K562 (cell line): Measurements from ENCODE around the gene PACSIN2. TPM values are rescaled to one million over a fixed set of nuclear protein-coding genes. Genes with fewer than 3 reads are reported as not detected.

Experiments
- ATAC-seq: fragments of 200-7000 bp; cut with Tn5 transposase; 3 replicates; pipeline ENCODE4 v1.9.1; 2020; ENCODE audit warnings: moderate library complexity
- BruUV-seq: library from RNA; stranded (reverse); fragments of 400-500 nt; replicated peaks from 2 replicates; lab custom pipeline; 2021; lab: Mats Ljungman, UMichigan
- CTCF ChIA-PET: fragments of 300-600 bp; formaldehyde crosslinking; extraction: SDS; loops from one replicate; lab custom pipeline; 2021; ENCODE audit warnings: low intra/inter-chr PET ratio; lab: Yijun Ruan, JAX
- POLR2A ChIA-PET: fragments of 300-600, 350-650 bp; sonication (Branson Sonifier 250); formaldehyde crosslinking; extraction: SDS; loops from one replicate; lab custom pipeline; 2021; ENCODE audit warnings: antibody characterized with exemption, inconsistent platforms; lab: Yijun Ruan, JAX
- DNase-seq, 4 experiments: peaks; one replicate each; pipeline versions ENCODE4 v3.0.0 to v3.0.0-alpha.2; 2011 to 2018; ENCODE audit warnings: low spot score in 3 of 4, mixed read lengths in 3 of 4; ENCODE audit errors: extremely low read depth in 1 of 4
- FAIRE-seq: peaks from 2 replicates; lab custom pipeline; 2011; peaks lifted over from hg19 to GRCh38; lab: Jason Lieb, UNC
- H2AFZ ChIP-seq: 2 replicates; pipeline ENCODE4 v1.6.0; 2011; ENCODE audit warnings: low read depth, low read length, control low read depth, inconsistent platforms
- H3K27ac ChIP-seq: fragments of 200-600 bp; 3 replicates; pipeline ENCODE4 v1.8.0; 2011; ENCODE audit warnings: low read depth, mild to moderate bottlenecking, control low read depth, inconsistent platforms, low read length, moderate library complexity, mixed read lengths; ENCODE audit errors: extremely low read depth
- H3K27me3 ChIP-seq, 2 experiments: fragments of 300-600 bp in 1 of 2; 2 replicates in 1 of 2; 3 replicates in 1 of 2; pipeline versions ENCODE4 v1.6.0 to v1.8.0; 2011; ENCODE audit warnings: inconsistent platforms in 2 of 2, low read length in 2 of 2, mild to moderate bottlenecking in 1 of 2, mixed read lengths in 1 of 2, moderate library complexity in 1 of 2; ENCODE audit not compliant: control insufficient read depth in 2 of 2, insufficient read depth in 2 of 2
- H3K36me3 ChIP-seq: fragments of 300-600 bp; 3 replicates; pipeline ENCODE4 v1.8.0; 2011; ENCODE audit warnings: mild to moderate bottlenecking, low read length, inconsistent platforms; ENCODE audit not compliant: control insufficient read depth, insufficient read depth
- H3K4me1 ChIP-seq, 2 experiments: fragments of 200-600 bp in 1 of 2; replicated peaks in 1 of 2; 2 replicates in 1 of 2; 3 replicates in 1 of 2; pipeline versions ENCODE4 v1.5.1 to v1.8.0; 2011; ENCODE audit warnings: inconsistent platforms in 2 of 2, low read length in 2 of 2, mild to moderate bottlenecking in 1 of 2, mixed read lengths in 1 of 2, moderate library complexity in 1 of 2; ENCODE audit not compliant: control insufficient read depth in 2 of 2, insufficient read depth in 2 of 2
- H3K4me2 ChIP-seq: 2 replicates; pipeline ENCODE4 v1.6.1; 2011; ENCODE audit warnings: low read length, control low read depth, inconsistent platforms, mixed read lengths; ENCODE audit not compliant: insufficient read depth
- H3K4me3 ChIP-seq: fragments of 200-600 bp; sonication (generic), shearing (Covaris generic); 2 replicates; pipeline ENCODE4 v1.5.1; 2016; ENCODE audit warnings: control low read depth, inconsistent platforms
- H3K79me2 ChIP-seq: fragments of 200-600 bp; 3 replicates; pipeline ENCODE4 v1.8.0; 2011; ENCODE audit warnings: low read length, inconsistent platforms; ENCODE audit not compliant: control insufficient read depth, insufficient read depth
- H3K9ac ChIP-seq, 2 experiments: 2 replicates each; pipeline versions ENCODE4 v1.6.0 to v1.6.1; 2011; ENCODE audit warnings: low read depth in 2 of 2, low read length in 2 of 2, control low read depth in 1 of 2, inconsistent platforms in 1 of 2, mild to moderate bottlenecking in 1 of 2, mixed read lengths in 1 of 2; ENCODE audit not compliant: insufficient read depth in 1 of 2
- H3K9me1 ChIP-seq: one replicate; pipeline ENCODE4 v1.6.0; 2011; ENCODE audit warnings: inconsistent platforms, mild to moderate bottlenecking, low read length, moderate library complexity; ENCODE audit not compliant: control insufficient read depth, insufficient read depth
- H3K9me3 ChIP-seq: replicated peaks from 2 replicates; pipeline ENCODE4 v1.5.1; 2011; ENCODE audit warnings: low read depth, low read length, inconsistent platforms; ENCODE audit not compliant: control insufficient read depth, insufficient read depth
- H4K20me1 ChIP-seq: replicated peaks from 2 replicates; pipeline ENCODE4 v1.6.1; 2011; ENCODE audit warnings: low read length, inconsistent platforms, mixed read lengths; ENCODE audit not compliant: control insufficient read depth, insufficient read depth
- ETV6 ChIP-seq, 3 experiments: fragments of 150-350 bp in 1 of 3; sonication (generic) in 1 of 3; formaldehyde crosslinking in 1 of 3; IDR thresholded peaks; 2 replicates each; pipeline versions ENCODE4 v1.6.1 to v1.8.0; 2014 to 2022; ENCODE audit warnings: borderline replicate concordance in 2 of 3, low read depth in 2 of 3, antibody characterized with exemption in 1 of 3, low read length in 1 of 3, mild to moderate bottlenecking in 1 of 3, missing genetic modification reagents in 1 of 3
- ZNF175 ChIP-seq: fragments of 200-800 bp; sonication (Bioruptor generic); IDR thresholded peaks from 2 replicates; pipeline ENCODE4 v1.6.1; 2016; ENCODE audit warnings: low read depth, mild to moderate bottlenecking, missing genetic modification characterization, missing compliant biosample characterization
- ZNF224 ChIP-seq: sonication (generic); formaldehyde crosslinking; IDR thresholded peaks from 2 replicates; pipeline ENCODE4 v1.8.0; 2022; ENCODE audit warnings: mild to moderate bottlenecking, missing genetic modification reagents
- WGBS: fragments of 100-300 bp; shearing (Covaris generic); methylation state at CpG from one replicate; pipeline ENCODE4 v1.1.6; 2016; ENCODE audit warnings: low coverage, mixed read lengths; ENCODE audit not compliant: insufficient coverage; ENCODE audit errors: missing lambda C conversion rate; 5-methylcytosine and 5-hydroxymethylcytosine counted together
- in situ Hi-C: fragments of 300-500 bp; cut with MboI; formaldehyde crosslinking; loops from 4 replicates; pipeline ENCODE4 v1.15.0; 2018; ENCODE audit warnings: inconsistent platforms, mixed read lengths
- intact Hi-C: fragments of 100-400 bp; cut with micrococcal nuclease; formaldehyde crosslinking; loops from 2 replicates; pipeline ENCODE4 v1.14.2; 2022
- polyA plus RNA-seq, 8 experiments: library from polyadenylated mRNA; depleted of rRNA in 4 of 8; stranded (reverse) in 5 of 8; unstranded in 3 of 8; fragments of >200 nt; fragmentation: Nextera tagmentation in 2 of 8; fragmentation: Illumina TruSeq in 1 of 8; extraction: Ambion mirVana in 2 of 8; extraction: Trizol in 1 of 8; gene quantifications; 2 replicates each; pipeline versions ENCODE4 v1.2.1 to v1.2.3, GENCODE V29; 2011 to 2014; ENCODE audit warnings: inconsistent platforms in 1 of 8, missing spikeins in 1 of 8
- total RNA-seq, 7 experiments: library from RNA; depleted of rRNA in 6 of 7; stranded (reverse); fragments of >200 nt in 6 of 7; fragmentation: Illumina TruSeq in 2 of 7; extraction: Trizol in 2 of 7; gene quantifications; 2 replicates each; pipeline versions ENCODE4 v1.2.1 to v1.2.3, GENCODE V29; 2011 to 2021; ENCODE audit warnings: low replicate concordance in 1 of 7
- TF ChIP-seq, protein P1 (sequence below): IDR thresholded peaks from 2 replicates; pipeline ENCODE4 v1.6.1; 2016; ENCODE audit warnings: missing genetic modification characterization, missing compliant biosample characterization

The PACSIN2 gene
- total and polyA plus RNA-seq, 9 of the 15 experiments (the other 6 are each of a cell fraction or from before 2014, with no cell fraction given): 0.45 to 45.1 (median 23.9) TPM

DNA sequence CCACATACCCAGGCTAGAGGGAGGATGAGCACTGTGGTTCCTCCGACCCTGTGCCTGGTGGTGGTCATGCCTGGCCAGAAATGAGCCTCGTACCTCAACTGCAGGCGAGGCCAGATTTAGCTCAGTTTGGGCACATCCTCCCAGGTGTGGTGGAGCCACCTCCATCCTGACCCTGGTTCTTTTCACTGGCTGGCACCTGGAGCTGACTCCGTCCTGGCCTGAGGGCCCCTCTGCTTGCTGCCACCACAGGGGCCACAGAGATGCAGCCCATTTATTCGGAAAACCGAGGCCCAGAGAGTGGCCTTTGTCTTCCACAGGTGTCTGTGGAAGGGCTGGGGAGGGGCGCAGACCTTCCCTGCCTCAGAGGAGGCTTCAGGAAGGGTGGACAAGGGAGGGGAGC lies 148.8 kb downstream of the PACSIN2 start:
- FAIRE-seq (no peak), DNase-seq (no peak), ATAC-seq (no peak)
- CTCF ChIA-PET: interaction anchor here (0.6 kb wide), 1 partner anchor 227 kb away, joined by 3 read pairs; no protein-coding TSS in a partner anchor
- peaks cover 2% of the 10 kb centered on the region; the same call in 1 of the 3 replicates for H3K36me3 ChIP-seq
- POLR2A ChIA-PET: interaction anchor here (0.6 kb wide), 1 partner anchor 94 kb away, joined by 3 read pairs; no protein-coding TSS in a partner anchor
- H3K9ac ChIP-seq: no peak overlapping the region
- peaks cover 3% of the 10 kb centered on the region for H3K9me1 ChIP-seq
- no peak overlapping the region for H2AFZ ChIP-seq
- no peak overlapping the region for H3K27ac ChIP-seq
- BruUV-seq: no TSS peak
- H3K9me3 ChIP-seq: no peaks in the 10 kb centered on the region
- no peaks in the 10 kb centered on the region for H4K20me1 ChIP-seq
- TF ChIP-seq ZNF175 (CRISPR knock-in tag) (no peak), ZNF224 (CRISPR knock-in tag) (no peak), ETV6 (IDR thresholded peaks at IDR 0.05; ENCODE audit: borderline replicate concordance in 1 of 2, low read depth in 2 of 2, low read length in 1 of 2) (no peak), ETV6 (CRISPR knock-in tag; IDR thresholded peaks at IDR 0.05; ENCODE audit: borderline replicate concordance) (no peak)
- H3K4me1 ChIP-seq: peaks cover 0 to 4% of the 10 kb centered on the region in 2 experiments; a peak in 1 of 5 replicates
- no peaks in the 10 kb centered on the region for H3K79me2 ChIP-seq
- intact Hi-C loops (loop anchor here (2.0 to 5.0 kb wide), 2 partner anchors 101 to 169 kb away; no protein-coding TSS in a partner anchor), in situ Hi-C loops (no loop called here)
- 27% methylated on average over 4 of the region's 7 CpGs for WGBS
- H3K4me3 ChIP-seq: no peak overlapping the region
- no peak overlapping the region for H3K4me2 ChIP-seq
- no peaks in the 10 kb centered on the region for H3K27me3 ChIP-seq

DNA sequence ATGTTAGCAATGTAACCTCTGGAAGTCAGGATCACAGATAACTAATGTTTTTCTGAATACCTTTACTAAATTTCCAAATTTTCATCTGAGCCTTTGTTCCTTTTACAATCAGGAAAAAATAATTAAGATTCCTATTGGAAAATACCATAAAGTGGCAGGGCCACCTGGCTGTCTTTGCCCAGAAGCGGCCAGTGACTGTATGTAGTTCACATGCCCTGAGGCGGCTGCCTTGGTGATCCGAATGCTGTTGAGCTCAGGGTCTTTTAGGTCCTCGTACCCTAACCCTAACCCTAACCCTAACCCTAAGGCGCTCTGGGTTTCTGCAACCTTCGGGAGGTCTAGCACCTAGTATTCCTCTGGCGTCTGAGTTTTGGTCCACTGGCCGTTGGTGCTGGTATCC lies 149.4 kb downstream of the PACSIN2 start:
- ATAC-seq (no peak), FAIRE-seq (no peak), DNase-seq (no peak)
- H3K27ac ChIP-seq: no peak overlapping the region
- no peaks in the 10 kb centered on the region for H3K27me3 ChIP-seq
- in situ Hi-C loops (no loop called here), intact Hi-C loops (loop anchor here (5.0 kb wide), 1 partner anchor 102 kb away; no protein-coding TSS in a partner anchor)
- ChIA-PET POLR2A (no interaction called here), CTCF (no interaction called here)
- no TSS peak for BruUV-seq
- no peaks in the 10 kb centered on the region for H3K79me2 ChIP-seq
- no peak overlapping the region for H2AFZ ChIP-seq
- no peak overlapping the region for H3K9ac ChIP-seq
- no peak overlapping the region for H3K4me2 ChIP-seq
- H3K4me3 ChIP-seq: no peak overlapping the region
- peaks cover 3% of the 10 kb centered on the region for H3K9me1 ChIP-seq
- H3K9me3 ChIP-seq: no peaks in the 10 kb centered on the region
- TF ChIP-seq, protein P1, sequence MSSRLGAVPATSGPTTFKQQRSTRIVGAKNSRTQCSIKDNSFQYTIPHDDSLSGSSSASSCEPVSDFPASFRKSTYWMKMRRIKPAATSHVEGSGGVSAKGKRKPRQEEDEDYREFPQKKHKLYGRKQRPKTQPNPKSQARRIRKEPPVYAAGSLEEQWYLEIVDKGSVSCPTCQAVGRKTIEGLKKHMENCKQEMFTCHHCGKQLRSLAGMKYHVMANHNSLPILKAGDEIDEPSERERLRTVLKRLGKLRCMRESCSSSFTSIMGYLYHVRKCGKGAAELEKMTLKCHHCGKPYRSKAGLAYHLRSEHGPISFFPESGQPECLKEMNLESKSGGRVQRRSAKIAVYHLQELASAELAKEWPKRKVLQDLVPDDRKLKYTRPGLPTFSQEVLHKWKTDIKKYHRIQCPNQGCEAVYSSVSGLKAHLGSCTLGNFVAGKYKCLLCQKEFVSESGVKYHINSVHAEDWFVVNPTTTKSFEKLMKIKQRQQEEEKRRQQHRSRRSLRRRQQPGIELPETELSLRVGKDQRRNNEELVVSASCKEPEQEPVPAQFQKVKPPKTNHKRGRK: no peak
- TF ChIP-seq, all 486 proteins: peak for 0
- H3K4me1 ChIP-seq: peaks cover 0 to 4% of the 10 kb centered on the region in 2 experiments; a peak in 1 of 5 replicates
- H3K36me3 ChIP-seq: no peaks in the 10 kb centered on the region
- no peaks in the 10 kb centered on the region for H4K20me1 ChIP-seq
- 55% methylated on average over 5 of the region's 8 CpGs for WGBS
